ENCODE data around the gene TOGARAM2.

The TOGARAM2 gene

DNA sequence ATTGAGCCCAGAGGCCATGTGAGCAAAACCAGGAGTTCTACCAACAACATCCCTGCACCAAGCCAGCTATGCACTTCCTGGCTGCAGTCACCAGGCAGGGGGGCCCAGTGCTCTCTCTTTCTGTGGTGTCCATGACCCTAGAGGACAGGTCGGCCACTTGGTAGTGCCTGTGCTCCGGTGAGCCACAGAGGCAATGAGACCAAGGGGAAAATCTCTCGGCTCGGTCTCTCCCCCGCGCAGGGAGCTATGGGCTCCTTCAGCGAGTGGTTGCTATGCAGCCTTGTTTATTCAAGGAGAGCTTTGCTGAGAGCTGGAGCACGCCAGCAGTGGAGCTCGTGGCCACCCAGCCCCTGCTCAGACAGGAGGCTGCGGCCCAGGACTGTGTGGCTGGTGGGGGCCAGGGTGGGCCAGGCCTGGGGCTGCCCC is at the start of gene TOGARAM2:
TSS of gene TOGARAM2 (plus strand) at position 283 of the 426 bp plus-strand sequence. CDS start 13,537 bp downstream, outside the sequence.
- in situ Hi-C loops (cut with HindIII; ENCODE audit: low sequenced_read_pairs): no loop called here

DNA sequence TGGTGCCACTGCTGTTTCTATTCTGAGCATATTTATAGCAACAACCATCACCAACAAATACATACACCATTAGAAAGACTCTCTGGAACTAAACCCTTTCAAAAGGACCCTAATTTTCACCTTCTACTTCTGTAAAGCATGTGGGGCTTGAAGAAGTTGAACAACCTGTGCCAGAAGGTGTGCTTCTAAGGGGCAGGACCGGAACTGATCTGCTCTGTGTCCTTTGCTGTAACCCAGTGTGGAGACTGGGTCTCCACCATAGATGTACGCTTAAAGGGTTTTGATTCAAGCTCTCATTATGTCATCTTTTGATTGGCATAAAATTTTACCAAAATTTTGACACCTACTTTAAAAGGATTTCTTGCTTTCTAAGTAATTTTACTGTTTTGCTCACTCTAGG is 46.3 kb upstream of the TOGARAM2 start:
- in situ Hi-C loops (cut with HindIII; ENCODE audit: low sequenced_read_pairs): no loop called here

GRCh38 chr2:28941008-28941407 is 40.1 kb upstream of the TOGARAM2 start:
- in situ Hi-C loops (cut with HindIII; ENCODE audit: low sequenced_read_pairs): no loop called here

DNA sequence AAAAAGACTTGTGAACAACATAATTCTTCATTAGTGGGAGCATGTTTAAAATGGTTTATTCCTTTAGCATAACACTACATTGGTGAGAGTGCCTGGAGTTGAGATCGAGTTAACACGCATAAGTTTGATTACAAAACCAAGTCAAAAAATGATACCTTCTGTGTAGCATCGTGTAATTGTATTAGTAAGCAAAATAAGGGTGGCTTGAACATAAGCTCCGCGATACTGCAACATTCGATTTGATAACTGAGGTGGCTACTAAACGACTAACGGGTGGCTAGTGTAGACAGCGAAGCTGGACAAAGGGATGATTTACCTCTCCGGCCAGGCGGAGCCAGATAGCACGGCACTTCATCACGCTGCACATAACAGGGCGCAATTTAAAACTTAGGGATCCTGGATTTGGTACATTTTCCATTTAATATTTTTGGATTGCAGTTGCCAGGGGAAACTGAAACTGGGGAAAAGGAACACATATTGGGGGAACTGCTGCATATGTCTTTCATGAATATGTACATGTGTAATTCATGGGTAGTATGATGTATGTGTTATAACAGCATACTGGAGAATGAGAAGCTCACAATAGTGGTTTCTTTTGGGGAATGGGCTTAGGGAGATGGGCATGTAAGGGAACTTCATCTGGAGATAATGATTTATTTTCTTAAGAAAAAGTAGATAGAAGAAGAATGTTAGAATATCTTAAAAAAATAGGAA is 36.4 kb upstream of the TOGARAM2 start:
- in situ Hi-C loops (cut with HindIII; ENCODE audit: low sequenced_read_pairs): no loop called here

DNA sequence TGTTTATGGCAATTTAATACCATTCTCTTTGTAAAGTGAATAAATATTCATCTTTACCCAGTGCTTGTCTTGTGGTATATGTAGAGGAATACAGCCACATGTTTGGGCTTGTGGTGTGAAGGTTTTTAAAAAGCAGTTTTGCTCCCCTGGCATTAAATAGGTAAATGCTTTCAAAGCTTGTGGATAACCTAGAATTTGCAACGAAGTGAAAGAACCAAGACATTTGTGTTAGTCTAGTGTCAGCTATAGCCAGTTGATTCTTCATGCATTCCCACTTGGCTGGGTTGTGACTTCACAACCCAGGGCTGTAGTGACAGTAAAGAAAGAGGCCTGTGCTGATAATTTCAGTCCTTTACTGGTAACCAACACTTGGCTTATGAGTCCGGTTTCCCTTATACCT is 32.9 kb upstream of the TOGARAM2 start:
- in situ Hi-C loops (cut with HindIII; ENCODE audit: low sequenced_read_pairs): no loop called here

DNA sequence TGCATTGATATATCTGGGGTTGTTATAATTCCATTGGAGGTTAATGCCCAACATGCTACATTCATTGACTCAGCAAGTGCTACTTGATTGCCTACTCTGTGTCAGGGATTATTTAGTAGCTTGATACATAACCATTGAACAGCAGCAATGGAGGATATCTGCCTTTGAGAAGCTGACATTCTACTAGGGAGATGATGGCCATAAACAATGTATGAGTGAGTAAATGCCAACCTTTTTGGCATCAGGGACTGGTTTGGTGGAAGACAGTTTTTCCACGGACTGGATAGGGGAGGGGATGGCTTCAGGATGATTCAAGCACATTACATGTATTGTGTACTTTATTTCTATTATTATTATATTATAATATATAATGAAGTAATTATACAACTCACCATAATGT is 31.9 kb upstream of the TOGARAM2 start:
- in situ Hi-C loops (cut with HindIII; ENCODE audit: low sequenced_read_pairs): no loop called here

DNA sequence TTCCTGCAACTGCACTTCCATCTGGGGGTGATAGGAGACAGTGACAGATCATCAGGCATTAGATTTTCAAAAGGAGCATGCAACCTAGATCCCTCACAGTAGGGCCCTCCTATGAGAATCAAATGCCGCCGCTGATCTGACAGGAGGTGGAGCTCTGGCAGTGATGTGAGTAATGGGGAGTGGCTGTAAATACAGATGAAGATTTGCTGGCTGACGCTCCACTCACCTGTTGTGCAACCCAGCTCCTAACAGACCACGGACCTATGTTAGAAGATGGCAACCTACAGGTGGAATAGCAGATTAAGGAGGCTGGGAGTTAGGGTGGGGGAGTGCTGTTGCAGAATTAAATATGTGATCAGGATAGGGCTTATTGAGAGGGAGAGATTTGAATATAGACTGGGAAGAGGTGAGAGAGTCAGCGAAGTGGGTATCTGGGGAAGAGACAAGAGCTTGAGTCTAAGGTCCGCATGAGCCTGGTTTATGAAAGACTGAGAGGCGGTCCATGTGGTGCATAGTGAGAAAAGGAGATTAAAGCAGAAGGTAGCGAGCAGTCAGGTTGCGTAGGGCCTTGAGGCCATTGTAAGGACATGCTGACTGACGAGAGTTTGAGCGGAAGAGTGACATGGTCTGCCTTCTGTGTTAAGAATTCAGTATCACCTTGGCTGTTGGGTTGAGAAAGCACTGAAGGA is 31.3 kb upstream of the TOGARAM2 start:
- in situ Hi-C loops (cut with HindIII; ENCODE audit: low sequenced_read_pairs): loop anchor here (5.0 kb wide), 1 partner anchor 243 kb away; no protein-coding TSS in a partner anchor

DNA sequence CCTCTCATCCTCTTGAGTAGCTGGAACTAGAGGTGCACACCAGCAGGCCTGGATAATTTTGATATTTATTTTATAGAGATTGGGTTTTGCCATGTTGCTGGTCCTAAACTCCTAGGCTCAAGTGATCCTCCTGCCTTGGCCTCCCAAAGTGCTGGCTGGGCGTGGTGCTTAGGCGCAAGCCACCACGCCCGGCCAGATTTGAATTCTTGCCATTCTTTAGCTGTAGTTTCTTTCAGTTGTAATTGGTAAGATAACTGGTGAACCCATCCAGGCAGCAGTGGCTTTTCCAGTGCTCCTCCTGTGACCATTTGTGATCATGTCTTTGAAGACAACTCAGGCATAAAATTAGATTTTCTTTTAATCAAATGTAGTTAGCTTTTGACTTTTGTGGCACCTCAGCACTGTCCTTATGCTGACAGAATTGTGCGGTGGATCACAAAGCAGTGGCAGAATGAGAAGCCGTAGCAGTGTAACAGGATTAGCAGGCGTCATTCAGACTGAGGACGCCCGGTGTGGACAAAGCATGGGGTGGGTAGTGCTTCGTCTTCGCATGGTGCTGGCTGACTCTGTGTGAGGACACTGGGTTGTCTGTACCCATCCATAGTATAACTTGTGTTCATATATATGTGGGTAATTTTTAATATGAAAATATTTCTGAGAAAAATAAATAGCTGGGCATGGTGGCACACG is 30.0 kb upstream of the TOGARAM2 start:
- in situ Hi-C loops (cut with HindIII; ENCODE audit: low sequenced_read_pairs): loop anchor here (5.0 kb wide), 1 partner anchor 241 kb away; no protein-coding TSS in a partner anchor

- in situ Hi-C loops (cut with HindIII; ENCODE audit: low sequenced_read_pairs): loop anchor here (5.0 kb wide), 1 partner anchor 240 kb away; no protein-coding TSS in a partner anchor
Observed at GRCh38 chr2:28951910-28952835, 28.9 kb upstream of the TOGARAM2 start.

DNA sequence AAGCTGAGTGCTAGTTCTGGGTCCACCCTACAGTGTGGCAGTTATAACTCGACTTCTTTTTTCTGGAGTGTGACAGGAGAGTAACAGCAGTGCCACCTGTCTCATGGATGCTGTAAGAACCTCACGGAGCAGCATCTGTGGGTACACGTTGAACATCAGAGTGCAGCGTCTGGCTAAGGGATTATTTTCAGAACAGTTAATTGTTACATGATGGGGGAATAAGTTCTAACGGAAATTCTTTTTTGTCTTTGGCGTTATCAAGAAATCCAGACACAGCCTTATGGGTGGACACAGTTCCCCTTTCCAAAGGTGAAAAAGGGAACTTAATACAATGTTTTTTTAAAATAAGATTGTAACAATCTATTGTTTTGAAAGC is 28.3 kb upstream of the TOGARAM2 start:
- in situ Hi-C loops (cut with HindIII; ENCODE audit: low sequenced_read_pairs): loop anchor here (5.0 kb wide), 1 partner anchor 239 kb away; no protein-coding TSS in a partner anchor

- in situ Hi-C loops (cut with HindIII; ENCODE audit: low sequenced_read_pairs): no loop called here
Observed at GRCh38 chr2:28955467-28955866, 25.6 kb upstream of the TOGARAM2 start.

DNA sequence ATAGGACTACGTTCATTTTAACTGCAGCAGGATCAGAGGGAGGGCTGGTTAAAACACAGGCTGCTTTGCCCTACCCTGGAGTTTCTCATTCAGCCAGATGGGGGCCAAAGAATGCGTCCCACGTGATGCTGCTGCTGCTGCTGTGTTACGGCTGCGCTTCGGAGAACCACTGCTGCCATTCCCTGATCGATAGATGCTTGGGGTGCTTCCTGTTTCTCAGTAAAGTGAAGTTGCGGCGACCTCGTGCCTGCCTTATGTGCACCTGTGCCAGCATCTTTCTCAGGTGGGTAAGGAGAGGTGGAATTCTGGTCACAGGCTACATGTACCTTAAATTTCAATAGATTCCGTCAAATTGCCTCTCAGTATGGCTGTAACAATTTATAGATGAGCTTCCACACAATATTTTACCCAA is 24.7 kb upstream of the TOGARAM2 start:
- in situ Hi-C loops (cut with HindIII; ENCODE audit: low sequenced_read_pairs): no loop called here

- in situ Hi-C loops (cut with HindIII; ENCODE audit: low sequenced_read_pairs): no loop called here
Observed at GRCh38 chr2:28956890-28957289, 24.2 kb upstream of the TOGARAM2 start.

GRCh38 chr2:28958689-28959088 is 22.4 kb upstream of the TOGARAM2 start:
- in situ Hi-C loops (cut with HindIII; ENCODE audit: low sequenced_read_pairs): no loop called here

DNA sequence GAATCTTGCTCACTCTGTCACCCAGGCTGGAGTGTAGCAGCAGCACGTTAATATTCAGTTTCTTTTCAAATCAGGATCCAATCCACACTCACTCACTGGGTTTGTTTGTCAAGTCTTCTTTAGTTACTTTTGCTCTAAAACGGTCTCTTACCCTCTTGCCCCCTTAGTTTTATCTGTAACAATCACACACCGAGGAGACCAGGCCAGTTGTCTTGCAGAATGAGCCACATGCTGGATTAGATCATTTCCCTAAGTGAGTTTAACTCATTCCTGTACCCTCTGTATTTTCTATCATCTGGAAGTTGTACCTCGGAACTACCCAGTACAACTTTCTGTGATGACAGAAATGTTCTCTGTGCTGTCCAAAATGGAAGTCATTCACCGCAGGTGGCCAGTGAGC is 20.7 kb upstream of the TOGARAM2 start:
- in situ Hi-C loops (cut with HindIII; ENCODE audit: low sequenced_read_pairs): no loop called here

DNA sequence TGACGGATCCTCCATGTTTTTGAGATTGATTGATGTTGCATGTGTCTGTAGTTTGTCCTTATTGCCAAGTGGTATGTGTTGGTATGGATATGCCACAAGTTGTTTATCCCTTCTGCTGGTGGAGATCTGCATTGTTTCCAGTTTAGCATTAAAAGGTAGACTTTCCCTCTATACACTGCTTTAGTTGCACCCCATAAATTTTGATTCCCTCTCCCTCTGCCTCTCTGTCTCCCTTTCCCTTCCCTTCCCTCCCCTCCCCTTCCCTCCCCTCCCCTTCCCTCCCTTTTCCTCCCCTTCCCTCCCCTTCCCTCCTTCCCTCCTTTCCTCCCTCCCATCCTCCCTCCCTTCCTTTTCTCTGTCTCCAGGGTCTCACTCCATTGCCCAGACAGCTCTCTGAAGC is 18.6 kb upstream of the TOGARAM2 start:
- in situ Hi-C loops (cut with HindIII; ENCODE audit: low sequenced_read_pairs): no loop called here

- in situ Hi-C loops (cut with HindIII; ENCODE audit: low sequenced_read_pairs): no loop called here
Observed at GRCh38 chr2:28970464-28971160, 10.5 kb upstream of the TOGARAM2 start.

DNA sequence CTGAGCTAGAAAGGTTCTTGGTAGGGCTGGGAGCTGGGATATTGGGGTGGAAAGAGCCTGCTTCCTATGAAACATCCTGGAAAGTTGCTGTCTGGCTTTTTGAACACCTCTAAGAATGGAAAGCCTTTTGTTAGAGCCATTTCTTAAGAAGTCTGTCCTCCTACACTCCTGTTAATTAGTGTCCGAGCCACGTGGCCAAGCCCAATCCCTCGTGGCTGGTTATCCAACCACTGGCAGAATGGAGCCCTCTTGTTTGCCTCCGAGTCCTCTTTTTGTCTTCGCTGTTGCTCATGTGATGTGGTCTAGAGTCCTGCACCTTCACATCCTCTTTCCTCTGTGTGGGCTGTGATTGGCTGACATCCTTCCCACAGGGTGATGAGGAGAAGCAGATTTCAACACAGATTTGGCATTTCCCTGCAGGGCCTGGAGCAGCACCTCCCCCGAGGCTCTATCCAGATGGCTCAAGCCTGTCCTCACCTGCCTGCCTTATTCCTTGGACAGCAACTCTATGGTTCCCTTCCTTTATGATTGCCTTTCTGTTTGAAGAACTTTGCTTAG is 8.2 kb upstream of the TOGARAM2 start:
- in situ Hi-C loops (cut with HindIII; ENCODE audit: low sequenced_read_pairs): no loop called here

GRCh38 chr2:28974252-28974651 is 6.8 kb upstream of the TOGARAM2 start:
- in situ Hi-C loops (cut with HindIII; ENCODE audit: low sequenced_read_pairs): no loop called here

DNA sequence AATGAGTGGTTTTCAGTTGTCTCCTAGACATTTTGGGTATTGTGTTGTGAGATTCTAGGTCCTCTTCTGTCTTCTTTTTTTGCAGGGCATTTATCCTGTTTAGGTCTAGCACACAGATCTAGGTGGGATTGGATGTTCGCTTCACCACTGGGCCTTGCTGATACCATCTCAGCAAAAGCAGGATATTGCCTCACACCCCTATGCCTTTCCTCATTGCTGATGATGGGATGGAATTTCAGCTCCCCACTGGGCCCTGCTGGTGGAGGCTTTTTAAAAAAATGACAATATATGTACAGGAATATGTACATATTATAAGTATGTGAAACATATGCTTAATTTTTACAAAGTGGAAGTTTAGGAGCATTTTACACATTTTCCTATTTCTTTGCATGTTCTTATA is 5.4 kb upstream of the TOGARAM2 start:
- in situ Hi-C loops (cut with HindIII; ENCODE audit: low sequenced_read_pairs): no loop called here

All from endothelial cell of hepatic sinusoid (primary cell).